ENCODE results near the gene TPRA1. TPM values are rescaled to one million over a fixed set of nuclear protein-coding genes. Genes with fewer than 3 reads are reported as not detected.

The TPRA1 gene
- total RNA-seq, 1 experiment from 2014 or later = 24.2 TPM

DNA sequence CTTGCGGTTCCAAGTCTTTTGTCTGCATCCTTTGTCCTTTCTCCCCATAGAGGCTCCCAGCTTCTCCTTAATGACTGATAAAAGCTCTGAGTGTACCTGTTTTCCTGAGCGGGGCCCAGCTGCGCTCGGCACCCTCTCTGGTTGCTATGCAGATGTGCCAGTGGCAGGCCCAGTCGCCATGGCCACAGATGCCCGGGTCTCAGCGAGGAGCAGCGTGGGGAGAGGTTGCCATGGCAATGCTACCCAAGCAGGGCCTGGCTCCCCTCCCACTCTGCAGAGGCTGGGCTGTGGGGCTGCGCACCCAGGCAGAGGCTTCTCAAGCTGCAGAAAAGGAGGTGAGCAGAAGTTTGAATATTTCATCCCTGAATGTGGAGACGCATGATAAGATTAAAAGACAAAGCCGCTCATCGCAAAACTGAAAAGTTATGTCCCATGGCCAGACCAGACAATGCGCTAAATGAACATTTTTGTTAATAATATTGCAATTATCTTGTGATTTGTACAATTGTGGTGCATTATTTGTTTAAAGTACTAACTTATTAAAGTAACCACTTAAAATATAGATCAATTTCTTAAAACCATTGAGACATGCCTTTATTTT lies 66.1 kb downstream of the TPRA1 start:
- peaks cover 6% of the 10 kb centered on the region for H3K4me1 Mint-ChIP-seq
- peak; percentile 44 for DNase-seq (ENCODE audit: low spot score)
- H3K27me3 Mint-ChIP-seq (ENCODE audit: low read depth) = peaks cover 5% of the 10 kb centered on the region
- CTCF ChIA-PET = interaction anchor here (1.6 kb wide), 1 partner anchor 51 kb away, joined by 3 read pairs; no protein-coding TSS in a partner anchor
- ATAC-seq = peak; percentile 80
- TF ChIP-seq ZNF219 (CRISPR knock-in tag; IDR thresholded peaks at IDR 0.05; ENCODE audit: borderline replicate concordance) (no peak), GRHL2 (CRISPR knock-in tag; IDR thresholded peaks at IDR 0.05; ENCODE audit: insufficient replicate concordance, severe bottlenecking) (no peak), JAZF1 (CRISPR knock-in tag; IDR thresholded peaks at IDR 0.05) (no peak), NR1H2 (CRISPR knock-in tag; IDR thresholded peaks at IDR 0.05) (no peak), SOX15 (CRISPR knock-in tag; IDR thresholded peaks at IDR 0.05) (no peak), ESRRA (CRISPR knock-in tag; IDR thresholded peaks at IDR 0.05; ENCODE audit: borderline replicate concordance) (no peak), JUN (CRISPR knock-in tag; IDR thresholded peaks at IDR 0.05) (no peak), ZNF396 (CRISPR knock-in tag; IDR thresholded peaks at IDR 0.05; ENCODE audit: borderline replicate concordance) (no peak), TEAD4 (CRISPR knock-in tag; IDR thresholded peaks at IDR 0.05) (no peak)
- TF ChIP-seq, protein P1, sequence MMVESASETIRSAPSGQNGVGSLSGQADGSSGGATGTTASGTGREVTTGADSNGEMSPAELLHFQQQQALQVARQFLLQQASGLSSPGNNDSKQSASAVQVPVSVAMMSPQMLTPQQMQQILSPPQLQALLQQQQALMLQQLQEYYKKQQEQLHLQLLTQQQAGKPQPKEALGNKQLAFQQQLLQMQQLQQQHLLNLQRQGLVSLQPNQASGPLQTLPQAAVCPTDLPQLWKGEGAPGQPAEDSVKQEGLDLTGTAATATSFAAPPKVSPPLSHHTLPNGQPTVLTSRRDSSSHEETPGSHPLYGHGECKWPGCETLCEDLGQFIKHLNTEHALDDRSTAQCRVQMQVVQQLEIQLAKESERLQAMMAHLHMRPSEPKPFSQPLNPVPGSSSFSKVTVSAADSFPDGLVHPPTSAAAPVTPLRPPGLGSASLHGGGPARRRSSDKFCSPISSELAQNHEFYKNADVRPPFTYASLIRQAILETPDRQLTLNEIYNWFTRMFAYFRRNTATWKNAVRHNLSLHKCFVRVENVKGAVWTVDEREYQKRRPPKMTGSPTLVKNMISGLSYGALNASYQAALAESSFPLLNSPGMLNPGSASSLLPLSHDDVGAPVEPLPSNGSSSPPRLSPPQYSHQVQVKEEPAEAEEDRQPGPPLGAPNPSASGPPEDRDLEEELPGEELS (CRISPR knock-in tag; IDR thresholded peaks at IDR 0.05) = no peak
- TF ChIP-seq, protein P2, sequence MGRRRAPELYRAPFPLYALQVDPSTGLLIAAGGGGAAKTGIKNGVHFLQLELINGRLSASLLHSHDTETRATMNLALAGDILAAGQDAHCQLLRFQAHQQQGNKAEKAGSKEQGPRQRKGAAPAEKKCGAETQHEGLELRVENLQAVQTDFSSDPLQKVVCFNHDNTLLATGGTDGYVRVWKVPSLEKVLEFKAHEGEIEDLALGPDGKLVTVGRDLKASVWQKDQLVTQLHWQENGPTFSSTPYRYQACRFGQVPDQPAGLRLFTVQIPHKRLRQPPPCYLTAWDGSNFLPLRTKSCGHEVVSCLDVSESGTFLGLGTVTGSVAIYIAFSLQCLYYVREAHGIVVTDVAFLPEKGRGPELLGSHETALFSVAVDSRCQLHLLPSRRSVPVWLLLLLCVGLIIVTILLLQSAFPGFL (CRISPR knock-in tag; IDR thresholded peaks at IDR 0.05; ENCODE audit: borderline replicate concordance) = no peak
- TF ChIP-seq, protein P3, sequence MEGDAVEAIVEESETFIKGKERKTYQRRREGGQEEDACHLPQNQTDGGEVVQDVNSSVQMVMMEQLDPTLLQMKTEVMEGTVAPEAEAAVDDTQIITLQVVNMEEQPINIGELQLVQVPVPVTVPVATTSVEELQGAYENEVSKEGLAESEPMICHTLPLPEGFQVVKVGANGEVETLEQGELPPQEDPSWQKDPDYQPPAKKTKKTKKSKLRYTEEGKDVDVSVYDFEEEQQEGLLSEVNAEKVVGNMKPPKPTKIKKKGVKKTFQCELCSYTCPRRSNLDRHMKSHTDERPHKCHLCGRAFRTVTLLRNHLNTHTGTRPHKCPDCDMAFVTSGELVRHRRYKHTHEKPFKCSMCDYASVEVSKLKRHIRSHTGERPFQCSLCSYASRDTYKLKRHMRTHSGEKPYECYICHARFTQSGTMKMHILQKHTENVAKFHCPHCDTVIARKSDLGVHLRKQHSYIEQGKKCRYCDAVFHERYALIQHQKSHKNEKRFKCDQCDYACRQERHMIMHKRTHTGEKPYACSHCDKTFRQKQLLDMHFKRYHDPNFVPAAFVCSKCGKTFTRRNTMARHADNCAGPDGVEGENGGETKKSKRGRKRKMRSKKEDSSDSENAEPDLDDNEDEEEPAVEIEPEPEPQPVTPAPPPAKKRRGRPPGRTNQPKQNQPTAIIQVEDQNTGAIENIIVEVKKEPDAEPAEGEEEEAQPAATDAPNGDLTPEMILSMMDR (IDR thresholded peaks at IDR 0.05) = no peak
- POLR2A ChIA-PET = no interaction called here
- H3K36me3 Mint-ChIP-seq = no peaks in the 10 kb centered on the region
- no peak overlapping the region for H3K27ac Mint-ChIP-seq
- peaks cover 21% of the 10 kb centered on the region for H3K9me3 Mint-ChIP-seq
- H3K4me3 Mint-ChIP-seq = no peak overlapping the region

Small RNAs within 50 kb of the gene (microRNA-seq; reads per million reads assigned to microRNA genes)
- gene MIR6825 (ENCODE audit: borderline number of aligned reads) = not detected
- not detected for gene MIR7976 (ENCODE audit: borderline number of aligned reads)

Other genes with a start within 250 kb of the TPRA1 start
- 142 to 155 TPM (median 152 TPM) in 3 replicates for gene MCM2, start 7.7 kb upstream of the TPRA1 start, total RNA-seq (2021)
- 33.6 to 38.8 TPM (median 37.8 TPM) in 3 replicates for gene PODXL2, start 38.5 kb upstream of the TPRA1 start, total RNA-seq (2021)
- gene ABTB1, start 82.2 kb upstream of the TPRA1 start, total RNA-seq (2021) = 9.3 to 12.5 TPM (median 9.9 TPM) in 3 replicates
- gene MGLL, start 231.8 kb upstream of the TPRA1 start, total RNA-seq (2021) = 0.73 to 0.96 TPM (median 0.94 TPM) in 3 replicates